Right lobe of liver (tissue), 6 donors: Measurements from ENCODE around the gene ASAP2. TPM values are rescaled to one million over a fixed set of nuclear protein-coding genes. Genes with fewer than 3 reads are reported as not detected.

Source experiments
- ATAC-seq, 4 donors: fragments of 200-7000 bp; cut with Tn5 transposase; one replicate each; pipeline ENCODE4 v1.9.1; 2020; ENCODE audit warnings: mild to moderate bottlenecking in 4 of 4, moderate library complexity in 4 of 4
- DNase-seq, 3 donors: peaks; one replicate each; pipeline ENCODE4 v3.0.0-alpha.2; 2020
- H3K27ac ChIP-seq, 3 donors: fragments of 200-600 bp; one replicate each; pipeline ENCODE4 v1.8.0; 2022
- H3K27me3 ChIP-seq, 2 donors: fragments of 200-600 bp; one replicate each; pipeline ENCODE4 v1.8.0; 2022
- H3K36me3 ChIP-seq, 4 donors: fragments of 200-600 bp; sonication (generic) in 1 of 4; one replicate each; pipeline versions ENCODE4 v1.5.1 to v1.8.0; 2017 to 2022; ENCODE audit warnings: control low read depth in 1 of 4
- H3K4me1 ChIP-seq, 4 donors: fragments of 200-600 bp; sonication (generic) in 1 of 4; one replicate each; pipeline versions ENCODE4 v1.5.1 to v1.8.0; 2017 to 2022; ENCODE audit warnings: control low read depth in 1 of 4
- H3K4me3 ChIP-seq, 3 donors: fragments of 200-600 bp; one replicate each; pipeline ENCODE4 v1.8.0; 2022
- H3K9me3 ChIP-seq, 4 donors: fragments of 200-600 bp; sonication (generic) in 1 of 4; one replicate each; pipeline versions ENCODE4 v1.5.1 to v1.8.0; 2017 to 2022; ENCODE audit warnings: control low read depth in 1 of 4
- CTCF ChIP-seq, 4 donors: fragments of 200-600 bp in 3 of 4; fragments of 450-650 bp in 1 of 4; IDR thresholded peaks; one replicate each; pipeline versions ENCODE4 v1.5.1 to v1.8.0; 2016 to 2022; ENCODE audit warnings: antibody characterized with exemption in 4 of 4, mild to moderate bottlenecking in 2 of 4
- POLR2A ChIP-seq: fragments of 450-650 bp; IDR thresholded peaks from one replicate; pipeline ENCODE4 v1.6.1; 2017; ENCODE audit warnings: antibody characterized with exemption, mild to moderate bottlenecking
- WGBS: methylation state at CpG from one replicate; pipeline ENCODE4 v1.1.6; 2018; ENCODE audit warnings: low coverage, low lambda C conversion rate; ENCODE audit not compliant: insufficient coverage; ENCODE audit errors: missing lambda C conversion rate; 5-methylcytosine and 5-hydroxymethylcytosine counted together
- intact Hi-C, 2 donors: fragments of 100-400 bp; cut with DNase I; formaldehyde crosslinking; loops; one replicate each; pipeline versions ENCODE4 v1.11.2 to v1.14.1; 2022
- total RNA-seq, 6 experiments: library from RNA; depleted of rRNA in 2 of 6; stranded (reverse); fragments of >200 nt in 2 of 6; fragmentation: NEBNext Ultra II Directional in 3 of 6; extraction: Animal tissue kit (Norgen Biotek cat#: 25700) in 3 of 6; gene quantifications; one replicate each; pipeline versions ENCODE4 v1.1.0 to v1.2.4, GENCODE V29; 2016 to 2023
- donor health status: DM: no; HTN: yes; CAD: no.
- donor health status: DM: no; HTN: no; CAD: no.
- donor health status: DM: no; HTN: no; CAD: no.
- donor health status: DM: no; HTN: yes; CAD: no.
- donor health status: DM: no; HTN: yes; CAD: no.

The ASAP2 gene
- total RNA-seq, 6 experiments from 2014 or later: 2.4 to 5.2 (median 3.9) TPM

GRCh38 chr2:9364373-9364772 lies 157.8 kb downstream of the ASAP2 start:
- Histone ChIP-seq H3K4me1 (no peaks in the 10 kb centered on the region), H3K4me3 (no peak overlapping the region), H3K36me3 (no peaks in the 10 kb centered on the region), H3K27ac (no peak overlapping the region), H3K27me3 (no peaks in the 10 kb centered on the region), H3K9me3 (no peaks in the 10 kb centered on the region)
- TF ChIP-seq POLR2A: no peak
- TF ChIP-seq CTCF (IDR thresholded peaks at IDR 0.05): no peak
- no peak for ATAC-seq
- intact Hi-C loops: no loop called here
- WGBS: 76% methylated on average over 3 of the region's 4 CpGs
- DNase-seq: no peak

GRCh38 chr2:9364791-9365497 lies 158.3 kb downstream of the ASAP2 start:
- Histone ChIP-seq H3K4me1 (no peaks in the 10 kb centered on the region), H3K36me3 (no peaks in the 10 kb centered on the region), H3K27ac (no peak overlapping the region), H3K4me3 (no peak overlapping the region), H3K9me3 (no peaks in the 10 kb centered on the region), H3K27me3 (no peaks in the 10 kb centered on the region)
- TF ChIP-seq CTCF (IDR thresholded peaks at IDR 0.05) (no peak), POLR2A (no peak)
- 85% methylated on average over 2 of the region's 4 CpGs for WGBS
- ATAC-seq (no peak), DNase-seq (no peak)
- intact Hi-C loops: no loop called here

GRCh38 chr2:9365498-9366019 lies 158.9 kb downstream of the ASAP2 start:
- no CpG with 5 or more reads among the region's 8 CpGs for WGBS
- intact Hi-C loops: no loop called here
- no peak for ATAC-seq
- no peaks in the 10 kb centered on the region for H3K4me1 ChIP-seq
- H3K27ac ChIP-seq: no peak overlapping the region
- no peaks in the 10 kb centered on the region for H3K36me3 ChIP-seq
- H3K4me3 ChIP-seq: no peak overlapping the region
- no peak for TF ChIP-seq CTCF (IDR thresholded peaks at IDR 0.05)
- no peak for TF ChIP-seq POLR2A
- no peak for DNase-seq
- H3K27me3 ChIP-seq: no peaks in the 10 kb centered on the region
- H3K9me3 ChIP-seq: no peaks in the 10 kb centered on the region

- Histone ChIP-seq H3K27me3 (no peaks in the 10 kb centered on the region), H3K9me3 (no peaks in the 10 kb centered on the region), H3K4me3 (no peak overlapping the region), H3K36me3 (no peaks in the 10 kb centered on the region), H3K4me1 (no peaks in the 10 kb centered on the region), H3K27ac (no peak overlapping the region)
- ATAC-seq: no peak
- intact Hi-C loops: no loop called here
- DNase-seq: no peak
- WGBS: 83% methylated on average over 1 of the region's 6 CpGs
- no peak for TF ChIP-seq POLR2A
- TF ChIP-seq CTCF (IDR thresholded peaks at IDR 0.05): no peak
Observed at GRCh38 chr2:9366026-9366425, 159.4 kb downstream of the ASAP2 start.
